22Rv1 (cell line): ENCODE data around the gene NFATC2.
"Not testable (repeated sequence)": the region's sequence is repeated elsewhere in the genome, so short reads cannot be mapped to it uniquely, and the experiment has no call there.

Experiments
- H3K27ac ChIP-seq: fragments of 450-650 bp; 2 replicates; pipeline ENCODE4 v1.5.1; 2017
- CTCF ChIP-seq: fragments of 450-650 bp; IDR thresholded peaks from 2 replicates; pipeline ENCODE4 v1.5.1; 2017; ENCODE audit warnings: mild to moderate bottlenecking
- ZFX ChIP-seq: fragments of 450-650 bp; IDR thresholded peaks from 2 replicates; pipeline ENCODE4 v1.6.1; 2017; ENCODE audit warnings: antibody characterized with exemption, borderline replicate concordance

The NFATC2 gene

GRCh38 chr20:51347831-51348230, 194.7 kb downstream of the NFATC2 start:
- no peak for TF ChIP-seq ZFX
- TF ChIP-seq CTCF: no peak
- no peak overlapping the region for H3K27ac ChIP-seq

GRCh38 chr20:51346686-51347485, 195.6 kb downstream of the NFATC2 start:
- no peak overlapping the region for H3K27ac ChIP-seq
- TF ChIP-seq CTCF (no peak), ZFX (no peak)

- H3K27ac ChIP-seq: no peak overlapping the region
- TF ChIP-seq CTCF: no peak
- no peak for TF ChIP-seq ZFX
Measured at GRCh38 chr20:51345601-51346101, 196.9 kb downstream of the NFATC2 start.

- H3K27ac ChIP-seq: not testable (repeated sequence)
Measured at GRCh38 chr20:51343802-51344201, 198.7 kb downstream of the NFATC2 start.

GRCh38 chr20:51342510-51343236, 199.8 kb downstream of the NFATC2 start:
- no peak overlapping the region for H3K27ac ChIP-seq
- TF ChIP-seq CTCF (no peak), ZFX (no peak)

GRCh38 chr20:51341581-51341980, 200.9 kb downstream of the NFATC2 start:
- TF ChIP-seq ZFX (no peak), CTCF (no peak)
- no peak overlapping the region for H3K27ac ChIP-seq

- H3K27ac ChIP-seq: no peak overlapping the region
- TF ChIP-seq ZFX (no peak), CTCF (no peak)
Measured at GRCh38 chr20:51340451-51340840, 202.1 kb downstream of the NFATC2 start.
